ENCODE data around the gene PHLDB2.

DNA sequence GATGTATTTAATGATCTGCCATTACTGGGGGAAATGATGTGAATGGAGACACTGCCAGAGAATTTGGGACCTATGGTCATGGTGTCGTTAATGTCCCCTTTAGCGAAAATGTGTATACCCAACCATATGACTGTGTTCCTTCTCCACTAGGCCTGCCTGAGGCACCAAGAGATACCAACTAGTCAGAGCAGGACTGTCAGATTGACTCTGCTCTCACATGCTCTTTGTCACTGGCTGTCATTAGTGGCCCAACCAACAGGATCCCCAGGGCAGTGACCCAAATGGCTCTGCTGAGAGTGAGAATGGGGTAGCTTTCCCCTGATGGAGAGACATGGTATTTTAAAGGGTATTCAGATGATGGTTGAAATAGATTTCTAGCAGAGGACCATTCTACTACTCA lies 142.5 kb downstream of the PHLDB2 start:
- TF ChIP-seq POLR2A (IDR thresholded peaks at IDR 0.05) (no peak), CTCF (IDR thresholded peaks at IDR 0.05) (no peak)

All from heart left ventricle (tissue), 13 donors.